B cell (primary cell): ENCODE results near the gene ACOX3. TPM values are rescaled to one million over a fixed set of nuclear protein-coding genes. Genes with fewer than 3 reads are reported as not detected.

Experiments used
- ATAC-seq: fragments of 200-7000 bp; cut with Tn5 transposase; one replicate; pipeline ENCODE4 v1.10.0; 2021; ENCODE audit warnings: low read depth, mild to moderate bottlenecking, moderate number of reproducible peaks, moderate library complexity
- CTCF ChIA-PET: fragments of 350-600 bp; sonication (Branson Sonifier 250); formaldehyde crosslinking; loops from one replicate; lab custom pipeline; 2021; ENCODE audit warnings: antibody characterized with exemption, inconsistent platforms; lab: Charles Lee
- POLR2A ChIA-PET: fragments of 350-600 bp; sonication (Branson Sonifier 250); formaldehyde crosslinking; loops from one replicate; lab custom pipeline; 2021; ENCODE audit warnings: antibody characterized with exemption; lab: Charles Lee
- DNase-seq: peaks from one replicate; pipeline ENCODE4 v3.0.0; 2013
- H2AFZ ChIP-seq: 2 replicates; pipeline ENCODE4 v1.6.1; 2012; ENCODE audit warnings: mild to moderate bottlenecking, low read depth, low read length; ENCODE audit not compliant: insufficient read depth, poor library complexity, severe bottlenecking
- H3K27ac ChIP-seq, 2 donors: 1 replicate in 1 of 2; 2 replicates in 1 of 2; pipeline ENCODE4 v1.5.1; 2012 to 2013; ENCODE audit warnings: low read length in 2 of 2, mild to moderate bottlenecking in 2 of 2, moderate library complexity in 1 of 2
- H3K27me3 ChIP-seq, 4 experiments: fragments of 200-600 bp in 1 of 4; sonication (generic) in 1 of 4; replicated peaks in 1 of 4; 1 replicate in 2 of 4; 2 replicates in 2 of 4; pipeline versions ENCODE4 v1.6.1 to v1.7.0; 2013 to 2016; ENCODE audit warnings: low read length in 3 of 4, mild to moderate bottlenecking in 2 of 4, mixed read lengths in 1 of 4, moderate library complexity in 1 of 4; ENCODE audit not compliant: insufficient read depth in 4 of 4, control insufficient read depth in 3 of 4; ENCODE audit errors: control extremely low read depth in 1 of 4
- H3K36me3 ChIP-seq, 2 experiments: replicated peaks in 1 of 2; 1 replicate in 1 of 2; 2 replicates in 1 of 2; pipeline versions ENCODE4 v1.6.1 to v1.7.1; 2013; ENCODE audit warnings: low read length in 1 of 2; ENCODE audit not compliant: insufficient read depth in 2 of 2, control insufficient read depth in 1 of 2; ENCODE audit errors: control extremely low read depth in 1 of 2, extremely low read depth in 1 of 2
- H3K4me1 ChIP-seq, 2 donors: fragments of 200-600 bp in 1 of 2; sonication (generic) in 1 of 2; 1 replicate in 1 of 2; 2 replicates in 1 of 2; pipeline versions ENCODE4 v1.5.1 to v1.6.1; 2013 to 2017; ENCODE audit warnings: low read length in 2 of 2; ENCODE audit not compliant: control insufficient read depth in 2 of 2, insufficient read depth in 2 of 2
- H3K4me2 ChIP-seq: replicated peaks from 2 replicates; pipeline ENCODE3; 2012; ENCODE audit warnings: mild to moderate bottlenecking, low read depth, low read length; ENCODE audit not compliant: poor library complexity, severe bottlenecking
- H3K4me3 ChIP-seq, 5 experiments: fragments of 200-600 bp in 1 of 5; sonication (generic) in 1 of 5; 1 replicate in 3 of 5; 2 replicates in 2 of 5; pipeline versions ENCODE4 v1.5.1 to v1.7.0; 2011 to 2016; ENCODE audit warnings: low read length in 4 of 5, mild to moderate bottlenecking in 4 of 5, low read depth in 2 of 5, control low read depth in 1 of 5, moderate library complexity in 1 of 5; ENCODE audit not compliant: insufficient read depth in 1 of 5; ENCODE audit errors: control extremely low read depth in 1 of 5, extremely low read depth in 1 of 5
- H3K79me2 ChIP-seq: fragments of 200-600 bp; sonication (generic); one replicate; pipeline ENCODE4 v1.6.0; 2016; ENCODE audit warnings: low read length; ENCODE audit not compliant: control insufficient read depth, insufficient read depth
- H3K9ac ChIP-seq: fragments of 200-600 bp; sonication (generic); 2 replicates; pipeline ENCODE4 v1.6.1; 2017; ENCODE audit warnings: mild to moderate bottlenecking, low read length, moderate library complexity
- H3K9me3 ChIP-seq, 3 donors: one replicate each; pipeline versions ENCODE4 v1.6.1 to v1.7.1; 2013; ENCODE audit warnings: low read length in 2 of 3; ENCODE audit not compliant: control insufficient read depth in 2 of 3, insufficient read depth in 1 of 3; ENCODE audit errors: control extremely low read depth in 1 of 3
- H4K20me1 ChIP-seq: 2 replicates; pipeline ENCODE4 v1.6.0; 2012; ENCODE audit warnings: mild to moderate bottlenecking, low read length; ENCODE audit not compliant: insufficient read depth, control insufficient read depth, poor library complexity, severe bottlenecking
- H3K27ac Mint-ChIP-seq: one replicate; pipeline ENCODE4 v1.8.0; 2021; ENCODE audit warnings: mixed read lengths
- H3K27me3 Mint-ChIP-seq: one replicate; pipeline ENCODE4 v1.8.0; 2021; ENCODE audit warnings: mixed read lengths
- H3K4me1 Mint-ChIP-seq: one replicate; pipeline ENCODE4 v1.8.0; 2021; ENCODE audit warnings: mixed read lengths
- H3K4me3 Mint-ChIP-seq: one replicate; pipeline ENCODE4 v1.8.0; 2021; ENCODE audit warnings: mixed read lengths
- H3K9me3 Mint-ChIP-seq: one replicate; pipeline ENCODE4 v1.8.0; 2022; ENCODE audit warnings: mixed read lengths; ENCODE audit not compliant: insufficient read depth
- CTCF ChIP-seq: fragments of 200-600 bp; IDR thresholded peaks from one replicate; pipeline ENCODE4 v1.8.0; 2022; ENCODE audit warnings: antibody characterized with exemption, mild to moderate bottlenecking
- EZH2 ChIP-seq: IDR thresholded peaks from 2 replicates; pipeline ENCODE4 v1.6.1; 2012; ENCODE audit warnings: borderline replicate concordance, low read depth, mild to moderate bottlenecking, moderate library complexity, low read length; ENCODE audit not compliant: insufficient read depth, poor library complexity, severe bottlenecking
- WGBS: methylation state at CpG from one replicate; pipeline ENCODE4 v1.1.5; 2013; ENCODE audit warnings: missing lambda C conversion rate; ENCODE audit not compliant: insufficient coverage; 5-methylcytosine and 5-hydroxymethylcytosine counted together
- intact Hi-C: fragments of 100-400 bp; cut with micrococcal nuclease; formaldehyde crosslinking; loops from one replicate; pipeline ENCODE4 v1.10.0; 2022
- polyA plus RNA-seq: library from polyadenylated mRNA; depleted of rRNA; stranded (reverse); fragments of >200 nt; gene quantifications from 2 replicates; pipeline ENCODE4 v1.2.3, GENCODE V29; 2012
- total RNA-seq, 2 donors: library from RNA; stranded (reverse); fragments of 120-200 nt in 1 of 2; gene quantifications; 1 replicate in 1 of 2; 2 replicates in 1 of 2; pipeline versions ENCODE4 v1.2.3 to v1.2.4, GENCODE V29; 2013 to 2022

The ACOX3 gene
- total and polyA plus RNA-seq, 2 donors (not counting 1 experiment from before 2014, with no cell fraction given) = 4.6 to 23.1 TPM

DNA sequence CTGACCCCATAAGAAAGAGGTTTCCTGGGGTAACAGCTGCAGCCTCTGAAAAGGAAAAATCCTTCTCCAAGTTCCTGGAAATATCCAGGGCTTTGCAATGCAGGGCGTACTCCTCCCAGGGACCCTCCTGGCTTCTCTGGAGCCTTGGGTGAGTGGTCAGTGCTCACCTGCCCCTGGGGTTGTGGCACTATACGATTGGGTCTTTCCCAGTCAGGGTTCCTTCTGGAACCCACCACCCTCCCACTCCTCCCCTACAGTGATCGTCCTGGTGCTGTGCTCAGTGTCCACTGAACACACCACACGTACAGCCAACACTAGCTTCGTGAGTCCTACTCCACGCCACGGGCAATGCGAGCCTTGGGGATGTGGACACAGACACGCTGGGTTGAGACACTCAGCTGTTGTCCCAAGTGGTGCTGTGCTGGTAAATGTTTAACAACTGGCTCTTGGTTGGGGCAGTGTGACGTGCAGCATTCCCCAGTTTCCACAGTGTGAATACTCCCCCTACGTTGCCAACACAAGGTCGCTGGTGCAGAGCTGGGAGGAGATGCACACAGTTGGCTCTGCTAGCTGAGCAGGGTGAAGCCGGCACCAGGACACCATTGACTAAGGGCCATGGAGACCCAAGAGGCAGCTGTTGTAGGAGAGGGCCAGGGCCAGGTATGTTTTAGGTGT, 105.6 kb downstream of the ACOX3 start:
- Histone ChIP-seq H3K4me3 (no peak overlapping the region), H3K79me2 (no peaks in the 10 kb centered on the region), H3K27ac (no peak overlapping the region), H2AFZ (no peak overlapping the region), H3K4me2 (no peak overlapping the region), H3K27me3 (no peaks in the 10 kb centered on the region), H3K4me1 (no peaks in the 10 kb centered on the region), H3K9me3 (peaks cover 0 to 41% (median 11%) of the 10 kb centered on the region in 3 donors), H3K9ac (no peak overlapping the region), H3K36me3 (no peaks in the 10 kb centered on the region), H4K20me1 (no peaks in the 10 kb centered on the region)
- DNase-seq (no peak), ATAC-seq (no peak)
- Mint-ChIP-seq H3K27me3 (no peaks in the 10 kb centered on the region), H3K4me1 (no peaks in the 10 kb centered on the region), H3K27ac (no peak overlapping the region), H3K4me3 (no peak overlapping the region), H3K9me3 (peaks cover 9% of the 10 kb centered on the region)
- CTCF ChIA-PET = no interaction called here
- intact Hi-C loops = no loop called here
- TF ChIP-seq CTCF = no peak
- TF ChIP-seq EZH2 = no peak
- WGBS = 98% methylated on average over 13 of the region's 13 CpGs
- POLR2A ChIA-PET = no interaction called here

GRCh38 chr4:8333726-8334460, 106.6 kb downstream of the ACOX3 start:
- H3K9me3 Mint-ChIP-seq = peaks cover 9% of the 10 kb centered on the region
- H3K4me1 Mint-ChIP-seq = no peaks in the 10 kb centered on the region
- no peaks in the 10 kb centered on the region for H3K27me3 ChIP-seq
- intact Hi-C loops = no loop called here
- no peak overlapping the region for H3K27ac Mint-ChIP-seq
- no peaks in the 10 kb centered on the region for H3K27me3 Mint-ChIP-seq
- no peak overlapping the region for H3K9ac ChIP-seq
- DNase-seq (no peak), ATAC-seq (no peak)
- no peaks in the 10 kb centered on the region for H3K36me3 ChIP-seq
- no peak overlapping the region for H3K27ac ChIP-seq
- no peaks in the 10 kb centered on the region for H3K79me2 ChIP-seq
- H3K9me3 ChIP-seq = peaks cover 0 to 41% (median 11%) of the 10 kb centered on the region in 3 donors
- no peak overlapping the region for H3K4me2 ChIP-seq
- H3K4me3 ChIP-seq = no peak overlapping the region
- H2AFZ ChIP-seq = no peak overlapping the region
- ChIA-PET POLR2A (no interaction called here), CTCF (no interaction called here)
- H3K4me3 Mint-ChIP-seq = no peak overlapping the region
- TF ChIP-seq EZH2 (no peak), CTCF (no peak)
- H4K20me1 ChIP-seq = no peaks in the 10 kb centered on the region
- WGBS = 86% methylated on average over 14 of the region's 14 CpGs
- H3K4me1 ChIP-seq = no peaks in the 10 kb centered on the region
